B cell (primary cell): ENCODE results near the gene RSPH10B2. TPM values are rescaled to one million over a fixed set of nuclear protein-coding genes. Genes with fewer than 3 reads are reported as not detected.
"Not testable (repeated sequence)": the region's sequence is repeated elsewhere in the genome, so short reads cannot be mapped to it uniquely, and the experiment has no call there.

Experiments used
- ATAC-seq: fragments of 200-7000 bp; cut with Tn5 transposase; one replicate; pipeline ENCODE4 v1.10.0; 2021; ENCODE audit warnings: low read depth, mild to moderate bottlenecking, moderate number of reproducible peaks, moderate library complexity
- CTCF ChIA-PET: fragments of 350-600 bp; sonication (Branson Sonifier 250); formaldehyde crosslinking; loops from one replicate; lab custom pipeline; 2021; ENCODE audit warnings: antibody characterized with exemption, inconsistent platforms; lab: Charles Lee
- POLR2A ChIA-PET: fragments of 350-600 bp; sonication (Branson Sonifier 250); formaldehyde crosslinking; loops from one replicate; lab custom pipeline; 2021; ENCODE audit warnings: antibody characterized with exemption; lab: Charles Lee
- DNase-seq: peaks from one replicate; pipeline ENCODE4 v3.0.0; 2013
- H2AFZ ChIP-seq: 2 replicates; pipeline ENCODE4 v1.6.1; 2012; ENCODE audit warnings: mild to moderate bottlenecking, low read depth, low read length; ENCODE audit not compliant: insufficient read depth, poor library complexity, severe bottlenecking
- H3K27ac ChIP-seq, 2 donors: 1 replicate in 1 of 2; 2 replicates in 1 of 2; pipeline ENCODE4 v1.5.1; 2012 to 2013; ENCODE audit warnings: low read length in 2 of 2, mild to moderate bottlenecking in 2 of 2, moderate library complexity in 1 of 2
- H3K27me3 ChIP-seq, 4 experiments: fragments of 200-600 bp in 1 of 4; sonication (generic) in 1 of 4; replicated peaks in 1 of 4; 1 replicate in 2 of 4; 2 replicates in 2 of 4; pipeline versions ENCODE4 v1.6.1 to v1.7.0; 2013 to 2016; ENCODE audit warnings: low read length in 3 of 4, mild to moderate bottlenecking in 2 of 4, mixed read lengths in 1 of 4, moderate library complexity in 1 of 4; ENCODE audit not compliant: insufficient read depth in 4 of 4, control insufficient read depth in 3 of 4; ENCODE audit errors: control extremely low read depth in 1 of 4
- H3K36me3 ChIP-seq, 2 experiments: replicated peaks in 1 of 2; 1 replicate in 1 of 2; 2 replicates in 1 of 2; pipeline versions ENCODE4 v1.6.1 to v1.7.1; 2013; ENCODE audit warnings: low read length in 1 of 2; ENCODE audit not compliant: insufficient read depth in 2 of 2, control insufficient read depth in 1 of 2; ENCODE audit errors: control extremely low read depth in 1 of 2, extremely low read depth in 1 of 2
- H3K4me1 ChIP-seq, 2 donors: fragments of 200-600 bp in 1 of 2; sonication (generic) in 1 of 2; 1 replicate in 1 of 2; 2 replicates in 1 of 2; pipeline versions ENCODE4 v1.5.1 to v1.6.1; 2013 to 2017; ENCODE audit warnings: low read length in 2 of 2; ENCODE audit not compliant: control insufficient read depth in 2 of 2, insufficient read depth in 2 of 2
- H3K4me2 ChIP-seq: replicated peaks from 2 replicates; pipeline ENCODE3; 2012; ENCODE audit warnings: mild to moderate bottlenecking, low read depth, low read length; ENCODE audit not compliant: poor library complexity, severe bottlenecking
- H3K4me3 ChIP-seq, 5 experiments: fragments of 200-600 bp in 1 of 5; sonication (generic) in 1 of 5; 1 replicate in 3 of 5; 2 replicates in 2 of 5; pipeline versions ENCODE4 v1.5.1 to v1.7.0; 2011 to 2016; ENCODE audit warnings: low read length in 4 of 5, mild to moderate bottlenecking in 4 of 5, low read depth in 2 of 5, control low read depth in 1 of 5, moderate library complexity in 1 of 5; ENCODE audit not compliant: insufficient read depth in 1 of 5; ENCODE audit errors: control extremely low read depth in 1 of 5, extremely low read depth in 1 of 5
- H3K79me2 ChIP-seq: fragments of 200-600 bp; sonication (generic); one replicate; pipeline ENCODE4 v1.6.0; 2016; ENCODE audit warnings: low read length; ENCODE audit not compliant: control insufficient read depth, insufficient read depth
- H3K9ac ChIP-seq: fragments of 200-600 bp; sonication (generic); 2 replicates; pipeline ENCODE4 v1.6.1; 2017; ENCODE audit warnings: mild to moderate bottlenecking, low read length, moderate library complexity
- H3K9me3 ChIP-seq, 3 donors: one replicate each; pipeline versions ENCODE4 v1.6.1 to v1.7.1; 2013; ENCODE audit warnings: low read length in 2 of 3; ENCODE audit not compliant: control insufficient read depth in 2 of 3, insufficient read depth in 1 of 3; ENCODE audit errors: control extremely low read depth in 1 of 3
- H4K20me1 ChIP-seq: 2 replicates; pipeline ENCODE4 v1.6.0; 2012; ENCODE audit warnings: mild to moderate bottlenecking, low read length; ENCODE audit not compliant: insufficient read depth, control insufficient read depth, poor library complexity, severe bottlenecking
- H3K27ac Mint-ChIP-seq: one replicate; pipeline ENCODE4 v1.8.0; 2021; ENCODE audit warnings: mixed read lengths
- H3K27me3 Mint-ChIP-seq: one replicate; pipeline ENCODE4 v1.8.0; 2021; ENCODE audit warnings: mixed read lengths
- H3K4me1 Mint-ChIP-seq: one replicate; pipeline ENCODE4 v1.8.0; 2021; ENCODE audit warnings: mixed read lengths
- H3K4me3 Mint-ChIP-seq: one replicate; pipeline ENCODE4 v1.8.0; 2021; ENCODE audit warnings: mixed read lengths
- H3K9me3 Mint-ChIP-seq: one replicate; pipeline ENCODE4 v1.8.0; 2022; ENCODE audit warnings: mixed read lengths; ENCODE audit not compliant: insufficient read depth
- WGBS: methylation state at CpG from one replicate; pipeline ENCODE4 v1.1.5; 2013; ENCODE audit warnings: missing lambda C conversion rate; ENCODE audit not compliant: insufficient coverage; 5-methylcytosine and 5-hydroxymethylcytosine counted together
- intact Hi-C: fragments of 100-400 bp; cut with micrococcal nuclease; formaldehyde crosslinking; loops from one replicate; pipeline ENCODE4 v1.10.0; 2022
- polyA plus RNA-seq: library from polyadenylated mRNA; depleted of rRNA; stranded (reverse); fragments of >200 nt; gene quantifications from 2 replicates; pipeline ENCODE4 v1.2.3, GENCODE V29; 2012
- total RNA-seq, 2 donors: library from RNA; stranded (reverse); fragments of 120-200 nt in 1 of 2; gene quantifications; 1 replicate in 1 of 2; 2 replicates in 1 of 2; pipeline versions ENCODE4 v1.2.3 to v1.2.4, GENCODE V29; 2013 to 2022

The RSPH10B2 gene
- total and polyA plus RNA-seq, 2 donors (not counting 1 experiment from before 2014, with no cell fraction given), result 1.4 TPM; not detected in 1

GRCh38 chr7:6738415-6738814, 15.5 kb upstream of the RSPH10B2 start:
- H4K20me1 ChIP-seq, H3K27ac ChIP-seq, H3K9ac ChIP-seq, H3K4me2 ChIP-seq, H3K4me1 Mint-ChIP-seq, H3K27me3 Mint-ChIP-seq, intact Hi-C loops, H3K27ac Mint-ChIP-seq, H3K27me3 ChIP-seq, H2AFZ ChIP-seq, H3K4me3 Mint-ChIP-seq, H3K9me3 Mint-ChIP-seq, H3K4me1 ChIP-seq, POLR2A ChIA-PET, DNase-seq, CTCF ChIA-PET, ATAC-seq, H3K9me3 ChIP-seq, H3K4me3 ChIP-seq: not testable (repeated sequence)
- H3K36me3 ChIP-seq, result peaks cover 0 to 22% of the 10 kb centered on the region in 2 experiments
- no CpG with 5 or more reads among the region's 11 CpGs for WGBS
- peaks cover 15% of the 10 kb centered on the region for H3K79me2 ChIP-seq

- not testable (repeated sequence) for ATAC-seq, H3K27ac Mint-ChIP-seq
Observed at GRCh38 chr7:6744410-6745100, 9.3 kb upstream of the RSPH10B2 start.

GRCh38 chr7:6749335-6749734, 4.6 kb upstream of the RSPH10B2 start:
- DNase-seq, H3K4me3 ChIP-seq, H3K27me3 Mint-ChIP-seq, H3K9me3 ChIP-seq, ATAC-seq, H3K9ac ChIP-seq, H3K4me1 ChIP-seq, intact Hi-C loops, H3K79me2 ChIP-seq, H4K20me1 ChIP-seq, H3K27ac ChIP-seq, H3K4me2 ChIP-seq, H3K4me3 Mint-ChIP-seq, H3K27me3 ChIP-seq, CTCF ChIA-PET, H3K27ac Mint-ChIP-seq, H3K9me3 Mint-ChIP-seq, H3K36me3 ChIP-seq, H3K4me1 Mint-ChIP-seq, POLR2A ChIA-PET, H2AFZ ChIP-seq: not testable (repeated sequence)
- WGBS, result no CpG with 5 or more reads among the region's 12 CpGs

More at GRCh38 chr7:6744410-6745100, 9.3 kb upstream of the RSPH10B2 start:
- POLR2A ChIA-PET, H3K4me1 Mint-ChIP-seq, H3K27me3 Mint-ChIP-seq, H3K9ac ChIP-seq, intact Hi-C loops, CTCF ChIA-PET, H3K79me2 ChIP-seq, H3K36me3 ChIP-seq, DNase-seq, H4K20me1 ChIP-seq, H3K27ac ChIP-seq, H3K4me3 ChIP-seq, H3K27me3 ChIP-seq, H3K9me3 Mint-ChIP-seq, H3K4me2 ChIP-seq, H3K4me3 Mint-ChIP-seq, H3K4me1 ChIP-seq, H2AFZ ChIP-seq, H3K9me3 ChIP-seq: not testable (repeated sequence)
- WGBS, result no CpG with 5 or more reads among the region's 12 CpGs

GRCh38 chr7:6750173-6750572, 3.7 kb upstream of the RSPH10B2 start:
- CTCF ChIA-PET, ATAC-seq, H2AFZ ChIP-seq, H4K20me1 ChIP-seq, H3K4me1 ChIP-seq, H3K4me2 ChIP-seq, POLR2A ChIA-PET, intact Hi-C loops, H3K4me3 ChIP-seq, H3K36me3 ChIP-seq, H3K4me3 Mint-ChIP-seq, H3K27me3 Mint-ChIP-seq, H3K4me1 Mint-ChIP-seq, H3K27me3 ChIP-seq, H3K27ac ChIP-seq, H3K9ac ChIP-seq, H3K79me2 ChIP-seq, H3K27ac Mint-ChIP-seq, DNase-seq, H3K9me3 Mint-ChIP-seq, H3K9me3 ChIP-seq: not testable (repeated sequence)
- WGBS, result 100% methylated on average over 3 of the region's 6 CpGs
